NCI-H82 treated with DMSO at 0.1 percent for 48 hours (cell line): ENCODE measurements around the gene OR4D6.

Experiments
- DNase-seq: peaks from one replicate; lab custom pipeline; 2025; ENCODE audit not compliant: unreplicated experiment; lab: John Stamatoyannopoulos, UW

Gene OR4D6

DNA sequence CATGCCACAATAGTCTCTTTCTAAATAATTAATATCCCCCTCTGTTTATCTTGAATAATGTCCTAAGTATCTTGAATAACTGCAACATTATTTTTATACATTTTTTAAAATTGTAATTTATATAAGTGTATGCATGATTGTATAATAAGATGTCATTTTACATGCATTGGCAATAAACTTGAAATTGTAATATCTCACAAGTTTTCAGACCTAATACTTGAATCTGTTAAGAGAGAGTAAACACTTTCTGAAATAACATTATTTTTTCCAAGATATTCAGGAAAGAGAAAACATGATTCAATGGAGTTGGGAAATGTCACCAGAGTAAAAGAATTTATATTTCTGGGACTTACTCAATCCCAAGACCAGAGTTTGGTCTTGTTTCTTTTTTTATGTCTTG lies 46.5 kb downstream of the OR4D6 start, which contains the start of gene OR4D11:
OR4D11 (plus strand) TSS at position 301 of the 400 bp plus-strand sequence; CDS start at position 301, 0 bp downstream.
- DNase-seq: no peak
